Type B pancreatic cell (in vitro differentiated cells): ENCODE measurements around the gene OMA1. TPM values are rescaled to one million over a fixed set of nuclear protein-coding genes. Genes with fewer than 3 reads are reported as not detected.

Experiments used
- DNase-seq: peaks from one replicate; pipeline ENCODE4 v3.0.0; 2021; ENCODE audit warnings: mixed read lengths; ENCODE audit not compliant: unreplicated experiment; ENCODE audit errors: extremely low spot score
- H3K27ac Mint-ChIP-seq: 2 replicates; pipeline ENCODE4 v1.8.0; 2021; ENCODE audit warnings: mild to moderate bottlenecking, mixed read lengths
- H3K27me3 Mint-ChIP-seq: 2 replicates; pipeline ENCODE4 v1.8.0; 2021; ENCODE audit warnings: mixed read lengths
- H3K36me3 Mint-ChIP-seq: 2 replicates; pipeline ENCODE4 v1.8.0; 2021; ENCODE audit warnings: mixed read lengths
- H3K4me1 Mint-ChIP-seq: one replicate; pipeline ENCODE4 v1.8.0; 2021; ENCODE audit warnings: mixed read lengths; ENCODE audit not compliant: unreplicated experiment
- H3K4me3 Mint-ChIP-seq: 2 replicates; pipeline ENCODE4 v1.8.0; 2021; ENCODE audit warnings: mild to moderate bottlenecking, mixed read lengths
- H3K9me3 Mint-ChIP-seq: 2 replicates; pipeline ENCODE4 v1.8.0; 2021; ENCODE audit warnings: mixed read lengths
- total RNA-seq: library from RNA; stranded (reverse); gene quantifications from 2 replicates; pipeline ENCODE4 v1.2.1, GENCODE V29; 2021; ENCODE audit warnings: low replicate concordance
- TF ChIP-seq, protein P1 (sequence below): fragments of 200-600 bp; sonication (generic); conservative IDR thresholded peaks from 2 replicates; pipeline ENCODE4 v1.5.0; 2021; ENCODE audit warnings: antibody characterized with exemption, mild to moderate bottlenecking

OMA1 gene
- total RNA-seq, 1 donor from 2014 or later, result 22.4 TPM

DNA sequence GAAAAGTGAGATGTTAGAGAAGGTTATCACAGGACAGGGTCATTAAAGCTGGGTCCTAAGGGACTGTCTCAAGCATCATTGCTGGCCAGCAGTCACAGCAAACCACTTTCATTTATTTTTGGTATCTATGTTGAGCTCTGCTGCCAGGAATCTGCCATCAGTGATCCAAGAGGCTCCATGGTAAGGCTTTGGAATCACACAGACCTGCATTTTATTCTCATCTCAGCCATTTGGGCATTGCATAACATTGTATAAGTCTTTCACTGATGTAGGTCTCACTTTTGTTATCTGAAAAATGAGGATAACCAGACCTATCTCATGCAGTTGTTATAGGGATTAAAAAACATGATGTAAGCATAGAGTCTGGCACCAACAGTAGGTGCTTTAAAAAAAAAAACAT is 77.5 kb downstream of the OMA1 start:
- H3K4me1 Mint-ChIP-seq, result no peaks in the 10 kb centered on the region
- no peak for DNase-seq
- no peak overlapping the region for H3K27ac Mint-ChIP-seq
- TF ChIP-seq, protein P1, sequence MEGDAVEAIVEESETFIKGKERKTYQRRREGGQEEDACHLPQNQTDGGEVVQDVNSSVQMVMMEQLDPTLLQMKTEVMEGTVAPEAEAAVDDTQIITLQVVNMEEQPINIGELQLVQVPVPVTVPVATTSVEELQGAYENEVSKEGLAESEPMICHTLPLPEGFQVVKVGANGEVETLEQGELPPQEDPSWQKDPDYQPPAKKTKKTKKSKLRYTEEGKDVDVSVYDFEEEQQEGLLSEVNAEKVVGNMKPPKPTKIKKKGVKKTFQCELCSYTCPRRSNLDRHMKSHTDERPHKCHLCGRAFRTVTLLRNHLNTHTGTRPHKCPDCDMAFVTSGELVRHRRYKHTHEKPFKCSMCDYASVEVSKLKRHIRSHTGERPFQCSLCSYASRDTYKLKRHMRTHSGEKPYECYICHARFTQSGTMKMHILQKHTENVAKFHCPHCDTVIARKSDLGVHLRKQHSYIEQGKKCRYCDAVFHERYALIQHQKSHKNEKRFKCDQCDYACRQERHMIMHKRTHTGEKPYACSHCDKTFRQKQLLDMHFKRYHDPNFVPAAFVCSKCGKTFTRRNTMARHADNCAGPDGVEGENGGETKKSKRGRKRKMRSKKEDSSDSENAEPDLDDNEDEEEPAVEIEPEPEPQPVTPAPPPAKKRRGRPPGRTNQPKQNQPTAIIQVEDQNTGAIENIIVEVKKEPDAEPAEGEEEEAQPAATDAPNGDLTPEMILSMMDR, result no peak
- H3K9me3 Mint-ChIP-seq, result no peaks in the 10 kb centered on the region
- no peaks in the 10 kb centered on the region for H3K36me3 Mint-ChIP-seq
- H3K4me3 Mint-ChIP-seq, result no peak overlapping the region
- H3K27me3 Mint-ChIP-seq, result peaks cover 5% of the 10 kb centered on the region

DNA sequence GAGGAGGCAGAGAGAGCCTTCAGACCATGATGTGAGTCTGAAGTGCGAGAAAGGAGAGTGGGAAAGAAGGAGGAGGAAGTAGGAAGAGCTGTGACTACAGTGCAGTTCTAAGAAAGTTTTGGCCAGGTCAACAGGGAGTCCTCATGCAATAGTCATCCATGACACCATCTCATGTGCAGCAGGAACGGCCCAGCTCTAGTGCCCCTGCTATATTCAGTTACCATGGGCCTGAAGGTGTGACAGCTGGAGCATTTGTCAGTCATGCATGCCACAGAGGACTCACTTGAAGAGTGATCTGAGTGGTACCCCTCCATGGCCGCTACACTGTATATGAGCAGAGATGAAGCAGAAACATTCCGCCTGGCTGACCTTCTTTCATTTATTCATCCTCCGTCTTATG is 77.9 kb downstream of the OMA1 start:
- no peak for DNase-seq
- Mint-ChIP-seq H3K9me3 (no peaks in the 10 kb centered on the region), H3K27me3 (peaks cover 5% of the 10 kb centered on the region), H3K27ac (no peak overlapping the region), H3K4me1 (no peaks in the 10 kb centered on the region), H3K36me3 (no peaks in the 10 kb centered on the region), H3K4me3 (no peak overlapping the region)
- TF ChIP-seq, protein P1, result no peak

DNA sequence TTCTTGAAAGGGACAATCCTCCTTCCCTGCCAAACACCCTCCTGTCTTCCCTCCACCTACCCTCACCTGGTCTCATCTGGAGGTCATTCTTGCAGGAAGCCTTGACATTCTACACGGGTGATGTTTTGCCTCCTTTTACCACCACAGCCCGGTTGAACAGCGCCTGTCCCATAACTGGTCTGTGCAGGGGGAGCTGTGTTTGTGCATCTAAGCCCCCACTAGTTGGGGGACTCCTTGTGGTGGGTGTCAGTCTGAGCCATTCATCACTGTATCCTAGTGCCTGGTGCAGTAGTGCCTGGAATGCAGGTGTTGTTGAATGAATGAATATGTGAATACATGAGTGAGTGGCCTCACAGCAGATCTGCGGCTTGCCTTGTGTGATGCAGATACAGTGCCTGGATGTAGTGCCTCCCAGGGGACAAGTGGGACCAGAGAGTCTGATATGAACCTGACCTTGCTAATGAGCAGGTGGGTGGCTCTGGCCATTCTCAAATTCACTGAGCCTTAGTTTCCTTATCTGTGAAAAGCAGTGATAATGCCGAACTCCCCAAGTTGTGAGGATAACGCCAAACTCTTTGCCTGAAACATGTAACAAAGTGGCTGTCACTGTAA is 79.8 kb downstream of the OMA1 start:
- Mint-ChIP-seq H3K27me3 (peaks cover 5% of the 10 kb centered on the region), H3K9me3 (no peaks in the 10 kb centered on the region), H3K4me1 (no peaks in the 10 kb centered on the region), H3K4me3 (no peak overlapping the region), H3K27ac (no peak overlapping the region), H3K36me3 (no peaks in the 10 kb centered on the region)
- no peak for DNase-seq
- TF ChIP-seq, protein P1, result no peak

DNA sequence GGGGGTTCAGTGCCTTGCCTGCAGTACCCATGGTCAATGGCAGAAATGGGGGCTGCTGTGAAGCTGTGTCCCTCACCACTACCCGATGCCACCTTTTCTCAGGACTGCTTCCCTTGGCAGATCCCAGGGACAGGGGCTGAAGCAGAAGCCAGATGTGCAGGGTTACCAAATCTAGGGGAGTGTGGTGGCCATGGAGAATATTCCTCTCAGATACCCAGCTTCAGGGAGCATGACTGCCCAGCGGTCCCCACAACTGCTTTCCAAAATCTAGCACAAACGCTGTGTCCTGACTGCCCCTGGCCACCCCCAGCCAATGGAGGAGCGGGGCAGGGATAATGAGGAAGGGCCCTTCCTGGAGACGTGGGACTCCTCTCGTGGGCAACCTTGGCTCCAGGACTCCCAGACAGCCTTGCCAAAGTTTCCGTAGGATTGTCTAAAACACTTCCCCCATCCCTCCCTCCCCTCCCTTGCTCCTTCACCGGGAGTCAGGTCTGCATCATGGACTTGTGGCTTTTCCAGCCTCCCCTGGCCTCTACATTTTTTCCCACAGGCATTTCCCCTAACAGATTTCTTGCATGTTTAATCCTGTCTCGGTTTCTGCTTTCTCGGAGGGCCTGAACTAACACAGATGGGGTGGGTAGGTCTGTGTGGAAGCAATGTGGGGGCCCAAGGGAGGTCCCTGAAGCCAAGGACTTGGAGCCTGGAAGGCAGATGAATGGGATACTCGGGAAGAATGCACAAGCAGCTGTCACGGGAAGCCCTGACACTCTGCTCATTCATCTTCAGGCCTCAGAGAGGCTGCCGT is 80.5 kb downstream of the OMA1 start:
- peaks cover 5% of the 10 kb centered on the region for H3K27me3 Mint-ChIP-seq
- no peak overlapping the region for H3K27ac Mint-ChIP-seq
- H3K4me1 Mint-ChIP-seq, result no peaks in the 10 kb centered on the region
- H3K9me3 Mint-ChIP-seq, result no peaks in the 10 kb centered on the region
- no peak for DNase-seq
- H3K36me3 Mint-ChIP-seq, result no peaks in the 10 kb centered on the region
- H3K4me3 Mint-ChIP-seq, result no peak overlapping the region
- TF ChIP-seq, protein P1, result no peak

DNA sequence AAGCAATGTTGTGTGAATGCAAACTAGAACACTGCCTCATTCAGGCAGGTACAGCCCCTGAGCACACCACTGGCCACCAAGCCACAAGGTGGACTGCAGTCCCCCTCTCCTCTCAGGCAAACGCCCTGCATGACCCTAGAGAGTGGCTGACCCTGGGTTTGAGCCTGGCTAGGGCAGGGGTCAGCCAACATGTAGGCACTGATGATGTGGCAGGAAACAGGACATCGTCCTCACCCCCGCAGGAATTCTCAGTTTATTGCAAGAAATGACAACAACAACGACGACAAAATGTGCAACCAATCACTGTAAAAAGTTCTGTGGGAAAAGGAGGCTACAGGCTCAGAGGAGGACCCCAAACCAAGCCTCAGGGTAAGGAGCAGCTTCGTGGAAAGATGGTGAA is 81.3 kb downstream of the OMA1 start:
- H3K27me3 Mint-ChIP-seq, result peaks cover 5% of the 10 kb centered on the region
- TF ChIP-seq, protein P1, result no peak
- no peaks in the 10 kb centered on the region for H3K36me3 Mint-ChIP-seq
- H3K9me3 Mint-ChIP-seq, result no peaks in the 10 kb centered on the region
- no peak for DNase-seq
- H3K4me3 Mint-ChIP-seq, result no peak overlapping the region
- H3K4me1 Mint-ChIP-seq, result no peaks in the 10 kb centered on the region
- H3K27ac Mint-ChIP-seq, result no peak overlapping the region
